Endometrial microvascular endothelial cells (primary cell): ENCODE data around the gene PKIG. TPM values are rescaled to one million over a fixed set of nuclear protein-coding genes. Genes with fewer than 3 reads are reported as not detected.
"Not testable (repeated sequence)": the region's sequence is repeated elsewhere in the genome, so short reads cannot be mapped to it uniquely, and the experiment has no call there.

Experiments
- in situ Hi-C: cut with HindIII; loops from 2 replicates; pipeline ENCODE4 v1.10.0; 2017; ENCODE audit warnings: low sequenced_read_pairs, low pct_unique_long_range_greater_than_20kb; ENCODE audit errors: inconsistent ontology term
- total RNA-seq: library from RNA; depleted of rRNA; stranded (reverse); fragments of >200 nt; gene quantifications from one replicate; pipeline ENCODE4 v1.2.3, GENCODE V29; 2015; ENCODE audit errors: inconsistent ontology term

PKIG gene
- total RNA-seq, 1 donor from 2014 or later = 147 TPM

DNA sequence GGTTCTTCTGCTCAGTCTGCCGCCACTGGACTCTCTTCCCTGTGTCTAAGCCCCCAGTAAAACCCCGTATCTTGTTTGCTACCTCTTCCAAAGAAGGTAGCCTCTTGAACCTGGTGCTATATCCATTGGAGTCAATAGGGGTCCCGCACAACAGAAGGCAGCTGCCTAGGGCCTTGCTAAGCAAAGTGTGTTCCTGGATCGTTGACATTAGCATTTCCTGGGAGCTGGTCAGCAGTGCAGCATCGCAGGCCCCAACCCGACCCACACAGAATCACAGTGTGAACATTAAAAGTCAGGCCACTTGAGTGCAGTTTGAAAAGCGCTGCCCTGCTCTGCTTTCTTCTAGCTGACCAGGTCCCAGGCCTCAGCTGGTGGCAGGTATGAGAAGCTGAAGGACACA lies 66.2 kb downstream of the PKIG start:
- in situ Hi-C loops = no loop called here

DNA sequence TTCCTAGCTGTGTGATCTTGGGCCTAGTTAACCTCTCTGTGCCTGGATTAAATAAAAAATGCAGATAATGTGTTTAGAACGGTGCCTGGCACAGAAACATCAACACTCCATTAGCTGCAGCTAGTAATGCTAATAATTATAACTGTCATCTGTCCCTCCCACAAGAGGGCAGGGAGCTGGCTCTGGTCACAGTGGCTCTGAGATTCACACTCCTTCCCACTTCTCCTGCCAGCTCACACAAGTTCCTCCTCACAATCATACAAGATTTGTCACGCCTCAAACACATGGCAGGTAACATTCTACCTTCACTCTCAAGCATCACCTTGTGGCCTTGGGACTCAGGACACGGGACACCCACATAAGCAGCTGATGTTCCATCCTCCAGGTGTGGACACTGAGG lies 66.7 kb downstream of the PKIG start:
- in situ Hi-C loops = no loop called here

DNA sequence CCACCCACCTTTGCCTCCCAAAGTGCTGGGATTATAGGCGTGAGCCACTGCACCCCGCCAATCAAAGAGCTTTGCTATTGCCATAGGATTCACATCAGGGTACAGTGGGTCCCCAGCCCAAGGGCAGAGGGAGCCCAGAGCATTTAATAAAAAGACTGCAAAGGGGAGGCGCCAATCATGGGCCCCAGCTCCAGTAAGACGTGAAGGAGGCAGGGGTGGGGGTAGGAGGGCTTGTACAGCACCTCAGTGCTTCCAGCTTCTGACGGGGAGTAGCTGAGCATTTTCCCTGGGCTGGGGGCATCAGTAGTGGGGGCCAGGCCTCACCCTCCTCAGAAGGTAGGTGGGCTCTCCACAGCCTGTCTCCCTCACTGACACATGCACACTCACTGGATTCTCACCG lies 67.6 kb downstream of the PKIG start:
- in situ Hi-C loops = no loop called here

DNA sequence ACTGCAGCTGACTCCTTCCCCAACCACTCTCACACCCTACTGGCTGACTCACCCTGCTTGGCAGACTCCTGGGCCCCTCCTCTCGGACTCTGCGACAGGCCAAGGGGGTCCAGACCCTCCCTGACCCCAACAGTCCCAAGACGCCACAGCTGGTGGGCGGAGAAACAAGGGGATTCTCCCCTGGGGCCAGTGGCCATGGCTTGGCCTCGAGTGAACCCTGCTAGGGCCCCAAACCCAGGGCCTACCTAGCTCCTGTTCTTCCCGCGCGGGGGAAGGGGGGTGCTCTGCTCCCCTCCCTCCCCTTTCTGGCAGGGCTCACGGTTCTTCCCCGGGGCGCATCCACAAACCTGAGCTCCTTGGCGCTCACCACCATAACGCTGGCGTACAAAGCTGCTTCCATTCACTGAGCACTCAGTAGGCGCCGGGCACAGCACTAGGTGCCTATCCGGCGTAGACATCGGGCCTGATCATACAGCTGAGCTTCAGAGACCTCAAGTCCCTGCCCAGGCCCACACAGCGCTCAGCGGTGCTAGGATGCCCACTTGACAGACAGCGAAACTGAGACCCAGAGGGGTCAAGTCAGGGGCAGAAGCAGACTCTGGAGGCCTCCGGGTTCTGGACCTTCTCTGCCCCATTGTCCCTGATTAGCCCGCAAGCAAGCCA lies 68.5 kb downstream of the PKIG start:
- in situ Hi-C loops = no loop called here

DNA sequence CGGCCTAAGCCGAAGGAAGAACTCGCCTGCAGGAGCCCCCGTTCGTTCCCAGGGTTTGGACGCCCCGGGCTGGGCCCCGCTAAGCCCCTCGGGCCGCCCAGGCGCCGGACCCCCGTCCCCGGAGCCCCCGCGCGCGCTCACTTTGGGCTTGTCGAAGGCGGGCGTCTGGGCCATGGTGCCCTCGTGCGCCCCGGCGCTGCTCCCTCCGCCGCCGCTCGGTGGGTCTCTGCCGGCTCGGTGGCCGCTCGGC lies 69.0 kb downstream of the PKIG start:
- in situ Hi-C loops = no loop called here

DNA sequence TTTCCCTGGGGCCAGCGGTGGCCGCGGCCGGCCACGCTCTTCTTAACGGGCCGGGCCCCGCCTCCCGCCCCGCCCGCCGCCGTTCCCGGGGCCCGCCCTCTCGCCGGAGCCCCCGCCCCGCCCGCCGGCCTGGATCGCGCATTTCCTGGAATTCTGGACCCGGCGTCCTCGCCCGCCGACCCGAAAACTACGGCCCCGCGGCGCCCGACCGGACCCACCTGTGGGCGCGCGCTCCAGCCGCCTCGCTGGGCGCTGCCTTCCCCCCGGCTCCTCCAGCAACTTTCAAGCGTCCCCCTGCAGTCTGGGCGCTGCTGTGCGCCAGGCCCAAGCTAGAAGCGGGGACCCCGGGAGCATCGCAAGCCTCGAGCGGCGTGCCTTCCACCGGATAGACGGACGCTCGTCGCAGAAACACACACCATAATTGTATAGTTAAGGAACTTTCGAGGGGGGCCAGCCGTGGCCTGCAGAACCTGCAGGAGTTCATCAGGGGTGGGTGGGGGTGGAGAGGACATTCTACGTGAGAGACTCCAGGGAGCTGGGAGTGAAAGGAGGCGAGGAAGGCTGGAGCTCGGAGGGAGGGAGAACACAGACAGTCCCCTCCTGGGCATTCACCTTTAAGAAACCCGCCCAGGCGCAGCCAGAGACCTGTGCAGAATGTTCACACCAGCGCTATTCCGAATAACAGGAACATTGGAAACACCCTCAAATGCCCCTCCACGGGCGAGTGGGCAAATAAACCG lies 69.5 kb downstream of the PKIG start, which contains the start of gene ADA:
Gene ADA, minus strand, starts transcription at position 16 of the 740 bp plus-strand sequence. CDS start 92 bp downstream, outside the sequence.
- in situ Hi-C loops = no loop called here

DNA sequence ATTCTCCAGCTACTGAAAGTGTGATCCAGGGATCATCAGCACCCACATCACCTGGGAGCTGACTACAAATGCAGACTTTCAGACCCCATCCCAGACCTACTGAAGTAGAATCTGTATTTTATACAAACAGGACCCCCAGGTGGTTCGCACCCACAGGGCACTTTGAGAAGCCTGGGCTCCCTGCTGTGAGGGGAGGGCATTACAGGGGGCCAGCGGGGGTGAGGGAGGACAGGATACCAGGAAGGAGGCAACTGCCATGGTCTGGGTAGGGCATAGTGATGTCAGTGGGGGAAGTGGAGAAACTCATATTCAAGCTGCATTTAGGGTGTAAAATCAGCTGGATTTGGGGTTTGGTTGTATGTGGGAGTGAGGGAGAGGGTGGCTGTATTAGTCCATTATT lies 71.2 kb downstream of the PKIG start:
- in situ Hi-C loops = no loop called here

DNA sequence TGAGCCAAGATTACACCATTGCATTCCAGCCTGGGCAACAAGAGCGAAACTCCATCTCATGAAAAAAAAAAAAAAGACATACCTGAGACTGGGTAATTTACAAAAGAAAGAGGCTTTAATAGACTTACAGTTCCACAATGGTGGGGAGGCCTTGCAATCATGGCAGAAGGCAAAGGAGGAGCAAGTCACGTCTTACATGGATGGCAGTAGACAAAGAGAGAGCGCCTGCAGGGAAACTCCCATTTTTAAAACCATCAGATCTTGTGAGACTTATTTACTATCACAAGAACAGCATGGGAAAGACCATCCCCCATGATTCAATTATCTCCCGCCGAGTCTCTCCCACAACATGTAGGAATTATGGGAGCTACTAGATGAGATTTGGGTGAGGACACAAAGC lies 71.8 kb downstream of the PKIG start:
- in situ Hi-C loops = not testable (repeated sequence)

DNA sequence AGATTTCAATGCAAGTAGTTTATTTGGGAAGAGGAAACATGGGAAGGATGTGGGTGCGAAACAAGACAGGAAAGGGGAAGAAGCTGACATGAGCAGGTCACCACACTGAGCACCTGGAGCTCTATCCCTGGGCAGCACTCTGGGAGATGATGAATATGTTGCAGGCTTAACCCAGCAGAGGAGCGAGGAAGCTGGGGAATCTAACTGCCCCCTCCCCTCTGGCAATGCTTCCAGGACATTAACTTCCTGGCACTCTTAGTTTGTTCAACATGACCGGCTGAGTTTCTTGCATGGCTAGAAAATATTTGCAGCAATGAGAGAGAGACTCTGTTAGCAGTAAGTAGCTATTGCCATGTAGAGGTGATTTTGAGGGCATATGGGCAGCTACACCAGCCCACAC lies 74.1 kb downstream of the PKIG start:
- in situ Hi-C loops = no loop called here

DNA sequence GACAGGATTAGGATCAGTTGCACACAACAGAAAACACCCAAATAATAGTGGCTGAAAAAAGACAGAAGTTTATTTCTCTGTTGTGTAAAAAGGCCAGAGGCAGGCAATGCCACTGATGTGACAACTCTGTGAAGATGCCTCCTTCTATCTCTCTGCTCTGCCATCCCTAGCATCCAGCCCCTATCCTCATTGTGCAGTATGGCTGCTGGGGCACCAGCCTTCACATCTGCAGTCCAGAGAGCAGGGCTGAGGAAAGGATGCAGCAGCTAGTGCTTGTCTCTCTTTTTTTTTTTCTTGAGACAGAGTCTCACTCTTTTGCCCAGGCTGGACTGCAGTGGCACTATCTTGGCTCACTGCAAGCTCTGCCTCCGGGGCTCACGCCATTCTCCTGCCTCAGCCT lies 75.5 kb downstream of the PKIG start:
- in situ Hi-C loops = no loop called here

DNA sequence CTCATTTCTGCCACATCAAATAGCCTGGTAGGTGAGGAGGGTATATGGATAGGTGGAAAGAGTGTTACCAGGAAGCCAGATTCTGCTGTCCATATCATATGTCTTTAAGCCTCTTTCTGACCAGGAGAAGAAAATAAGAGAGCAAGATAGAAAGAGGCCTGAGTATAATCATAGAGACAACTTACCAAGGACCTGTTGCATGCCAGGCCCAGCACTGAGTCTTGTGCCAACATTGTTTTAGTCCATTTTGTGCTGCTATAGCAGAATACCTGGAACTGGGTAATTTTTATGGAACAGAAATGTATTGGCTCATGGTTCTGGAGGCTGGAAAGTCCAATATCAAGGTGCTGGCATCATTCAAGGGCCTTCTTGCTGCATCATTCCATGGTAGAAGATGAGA lies 76.4 kb downstream of the PKIG start:
- in situ Hi-C loops = no loop called here

DNA sequence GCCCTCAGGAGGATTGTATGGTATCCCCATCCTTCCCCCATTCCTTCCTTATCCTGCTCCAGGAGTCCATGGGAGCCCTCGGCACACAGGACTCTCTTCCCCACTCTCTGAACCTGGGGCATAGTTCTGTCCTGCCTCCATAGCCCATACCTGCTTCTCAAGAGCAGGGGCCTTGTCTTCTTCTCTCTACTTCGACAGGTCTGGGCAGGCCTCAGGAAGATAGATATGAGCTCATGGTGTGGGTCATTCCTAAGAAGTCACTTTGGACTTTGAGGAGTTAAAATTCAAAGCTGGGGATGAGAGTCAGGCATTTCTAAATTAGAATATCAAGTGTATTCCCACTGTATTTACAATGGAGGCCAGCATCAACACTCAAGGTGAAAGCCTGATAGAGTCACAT lies 77.6 kb downstream of the PKIG start:
- in situ Hi-C loops = no loop called here

DNA sequence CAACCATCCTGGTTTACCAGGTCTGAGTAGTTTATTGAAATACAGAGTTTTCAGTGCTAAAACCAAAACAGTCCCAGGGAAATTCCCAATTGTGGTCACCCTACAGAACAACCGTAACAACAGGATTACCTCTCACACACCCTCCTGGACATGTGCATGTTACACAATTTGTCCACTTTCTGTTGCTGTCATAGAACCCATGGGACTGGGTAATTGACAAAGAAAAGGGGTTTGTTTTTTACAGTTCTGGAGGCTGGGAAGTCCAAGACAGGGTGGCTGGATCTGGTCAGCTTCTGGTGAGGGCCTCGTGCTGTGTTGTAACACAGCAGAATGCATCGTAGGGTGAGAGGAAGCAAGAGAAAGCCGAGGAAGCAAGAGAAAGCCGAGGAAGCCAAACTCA lies 78.2 kb downstream of the PKIG start:
- in situ Hi-C loops = no loop called here

DNA sequence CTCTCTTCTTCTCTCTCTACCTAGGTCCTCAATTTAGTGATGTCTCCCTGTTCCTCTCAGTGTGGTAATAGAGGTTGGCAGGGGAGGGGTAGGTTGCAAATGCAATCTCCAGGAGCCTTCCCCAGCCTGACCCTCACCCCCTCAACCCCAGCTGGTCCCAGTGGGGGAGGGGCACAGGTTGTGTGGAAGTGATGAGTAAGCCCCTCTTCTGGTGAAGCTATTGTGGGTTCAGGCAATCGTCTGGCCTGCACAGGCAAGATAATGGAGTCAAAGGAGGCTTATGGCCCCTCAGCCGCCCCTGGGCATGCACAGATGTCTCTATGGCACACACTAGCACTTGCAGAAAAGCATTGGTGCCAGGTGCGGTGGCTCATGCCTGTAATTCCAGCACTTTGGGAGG lies 79.9 kb downstream of the PKIG start:
- in situ Hi-C loops = no loop called here

DNA sequence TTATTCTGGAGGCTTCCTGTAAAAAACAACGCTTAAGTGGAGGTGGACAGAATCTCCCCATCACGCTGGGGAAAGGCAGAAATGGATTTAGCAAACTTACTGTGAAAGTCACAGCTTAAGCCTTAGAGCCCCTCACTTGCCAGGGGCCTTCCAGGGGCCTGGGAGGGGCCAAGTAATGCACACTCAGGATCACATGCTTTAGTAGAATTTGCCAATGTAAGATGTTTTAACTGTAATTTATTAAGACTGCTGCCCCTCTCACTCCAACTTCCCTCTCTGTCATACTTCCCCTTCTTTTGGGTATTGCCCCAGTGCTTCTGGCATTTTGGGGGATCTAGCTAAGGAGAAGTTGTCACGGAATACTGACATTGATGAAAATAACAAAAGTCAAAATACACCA lies 81.8 kb downstream of the PKIG start:
- in situ Hi-C loops = no loop called here

DNA sequence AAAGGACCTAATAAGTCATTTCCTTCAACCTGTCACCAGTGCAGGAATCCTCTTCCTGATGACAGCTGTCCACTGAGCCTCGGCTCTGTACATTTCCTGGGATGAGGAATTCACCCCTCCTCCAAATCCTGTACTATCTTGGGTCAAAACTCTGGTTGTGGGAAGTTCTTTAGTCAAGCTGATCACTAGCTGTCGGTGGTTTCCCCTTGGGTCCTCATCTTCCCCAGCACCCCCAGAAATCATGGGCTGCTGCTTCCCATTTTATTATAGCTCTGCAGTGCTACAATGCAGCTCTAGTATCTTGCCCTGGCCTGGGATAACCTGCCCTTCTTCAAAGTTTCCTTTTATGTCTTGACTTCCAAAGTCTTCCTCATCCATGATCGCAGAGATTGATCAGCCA lies 83.7 kb downstream of the PKIG start:
- in situ Hi-C loops = no loop called here

Other genes with a start within 250 kb of the PKIG start
- not detected for gene R3HDML, start 245.5 kb upstream of the PKIG start, total RNA-seq
- gene HNF4A, start 226.9 kb upstream of the PKIG start, total RNA-seq = not detected
- gene TTPAL, start 106.7 kb upstream of the PKIG start, total RNA-seq = 4.6 TPM
- 100.0 TPM for gene SERINC3, start 60.5 kb upstream of the PKIG start, total RNA-seq
- 6.5 TPM for gene ADA, start 69.1 kb downstream of the PKIG start, total RNA-seq
- gene CCN5, start 132.8 kb downstream of the PKIG start, total RNA-seq = not detected
- gene KCNK15, start 163.3 kb downstream of the PKIG start, total RNA-seq = not detected
- gene RIMS4, start 228.0 kb downstream of the PKIG start, total RNA-seq = not detected